HEK293 (cell line): ENCODE measurements around the gene GPR161.

Experiments
- CTCF ChIA-PET: fragments of 350-600 bp; formaldehyde crosslinking; extraction: SDS; loops from one replicate; lab custom pipeline; 2021; ENCODE audit warnings: antibody characterized with exemption; lab: Yijun Ruan, JAX
- POLR2A ChIA-PET: fragments of 300-600 bp; formaldehyde crosslinking; extraction: SDS; loops from one replicate; lab custom pipeline; 2020; ENCODE audit warnings: antibody characterized with exemption, inconsistent platforms; lab: Yijun Ruan, JAX
- H3K27ac ChIP-seq: fragments of 200-500 bp; sonication (Bioruptor generic); 2 replicates; pipeline ENCODE4 v1.5.1; 2014; ENCODE audit warnings: low read depth, low read length, control low read depth, inconsistent platforms; ENCODE audit errors: extremely low read depth
- H3K36me3 ChIP-seq, 2 experiments: fragments of 200-500 bp in 1 of 2; sonication (Bioruptor generic) in 1 of 2; 1 replicate in 1 of 2; 2 replicates in 1 of 2; pipeline ENCODE4 v1.5.1; 2014 to 2017; ENCODE audit warnings: inconsistent platforms in 2 of 2, low read length in 2 of 2; ENCODE audit not compliant: control insufficient read depth in 2 of 2, insufficient read depth in 1 of 2
- H3K4me1 ChIP-seq: fragments of 200-500 bp; sonication (Bioruptor generic); 2 replicates; pipeline ENCODE4 v1.5.1; 2014; ENCODE audit warnings: mild to moderate bottlenecking, low read length, inconsistent platforms; ENCODE audit not compliant: control insufficient read depth, insufficient read depth
- H3K4me3 ChIP-seq: 2 replicates; pipeline ENCODE4 v1.5.1; 2011; ENCODE audit warnings: low read depth, mild to moderate bottlenecking, control low read depth, low read length, moderate library complexity
- H3K9me3 ChIP-seq: fragments of 200-500 bp; sonication (Bioruptor generic); 2 replicates; pipeline ENCODE4 v1.5.1; 2014; ENCODE audit warnings: low read depth, low read length, inconsistent platforms; ENCODE audit not compliant: control insufficient read depth, insufficient read depth
- BCL11B ChIP-seq: fragments of 450-650 bp; formaldehyde crosslinking; IDR thresholded peaks from 2 replicates; pipeline ENCODE4 v1.5.1; 2016; ENCODE audit warnings: low read depth, missing biosample characterization, missing genetic modification characterization
- KLF10 ChIP-seq: fragments of 450-650 bp; IDR thresholded peaks from 2 replicates; pipeline ENCODE4 v1.5.1; 2018; ENCODE audit warnings: missing biosample characterization, mild to moderate bottlenecking, missing genetic modification characterization
- REPIN1 ChIP-seq: fragments of 450-650 bp; formaldehyde crosslinking; IDR thresholded peaks from 2 replicates; pipeline ENCODE4 v1.5.1; 2017; ENCODE audit warnings: missing biosample characterization, missing genetic modification characterization, low read depth
- ZFHX2 ChIP-seq: fragments of 450-650 bp; formaldehyde crosslinking; conservative IDR thresholded peaks from 2 replicates; pipeline ENCODE4 v1.5.1; 2016; ENCODE audit warnings: missing biosample characterization, missing genetic modification characterization
- ZFP41 ChIP-seq: fragments of 450-650 bp; formaldehyde crosslinking; IDR thresholded peaks from 2 replicates; pipeline ENCODE4 v1.5.1; 2016; ENCODE audit warnings: missing biosample characterization, missing genetic modification characterization, borderline replicate concordance
- ZIC2 ChIP-seq: fragments of 450-650 bp; formaldehyde crosslinking; IDR thresholded peaks from 2 replicates; pipeline ENCODE4 v1.5.1; 2016; ENCODE audit warnings: missing biosample characterization, missing genetic modification characterization
- ZNF114 ChIP-seq: fragments of 450-650 bp; formaldehyde crosslinking; IDR thresholded peaks from 2 replicates; pipeline ENCODE4 v1.5.0; 2017; ENCODE audit warnings: missing biosample characterization, missing genetic modification characterization
- ZNF132 ChIP-seq: fragments of 450-650 bp; formaldehyde crosslinking; IDR thresholded peaks from 2 replicates; pipeline ENCODE4 v1.5.1; 2017; ENCODE audit warnings: missing biosample characterization, missing genetic modification characterization, borderline replicate concordance
- ZNF138 ChIP-seq: fragments of 450-650 bp; formaldehyde crosslinking; IDR thresholded peaks from 2 replicates; pipeline ENCODE4 v1.5.1; 2016; ENCODE audit warnings: missing biosample characterization, missing genetic modification characterization, borderline replicate concordance
- ZNF155 ChIP-seq: fragments of 450-650 bp; formaldehyde crosslinking; IDR thresholded peaks from 2 replicates; pipeline ENCODE4 v1.5.1; 2016; ENCODE audit warnings: missing biosample characterization, missing genetic modification characterization
- ZNF157 ChIP-seq: fragments of 450-650 bp; formaldehyde crosslinking; IDR thresholded peaks from 2 replicates; pipeline ENCODE4 v1.5.1; 2016; ENCODE audit warnings: missing biosample characterization, missing genetic modification characterization
- ZNF223 ChIP-seq: fragments of 450-650 bp; formaldehyde crosslinking; IDR thresholded peaks from 2 replicates; pipeline ENCODE4 v1.5.1; 2016; ENCODE audit warnings: missing biosample characterization, missing genetic modification characterization
- ZNF266 ChIP-seq: fragments of 450-650 bp; formaldehyde crosslinking; IDR thresholded peaks from 2 replicates; pipeline ENCODE4 v1.5.1; 2016; ENCODE audit warnings: missing biosample characterization, missing genetic modification characterization, low read depth
- ZNF354C ChIP-seq: fragments of 450-650 bp; formaldehyde crosslinking; IDR thresholded peaks from 2 replicates; pipeline ENCODE4 v1.5.1; 2016; ENCODE audit warnings: missing biosample characterization, missing genetic modification characterization, low read depth, borderline replicate concordance
- ZNF37A ChIP-seq: fragments of 450-650 bp; IDR thresholded peaks from 2 replicates; pipeline ENCODE4 v1.5.1; 2018; ENCODE audit warnings: missing biosample characterization, missing genetic modification characterization
- ZNF518A ChIP-seq: fragments of 450-650 bp; formaldehyde crosslinking; conservative IDR thresholded peaks from 2 replicates; pipeline ENCODE4 v1.5.1; 2016; ENCODE audit warnings: low read depth, missing biosample characterization, missing genetic modification characterization
- ZNF521 ChIP-seq: fragments of 450-650 bp; formaldehyde crosslinking; IDR thresholded peaks from 2 replicates; pipeline ENCODE4 v1.5.1; 2017; ENCODE audit warnings: missing biosample characterization, mild to moderate bottlenecking, missing genetic modification characterization
- ZNF623 ChIP-seq: fragments of 450-650 bp; formaldehyde crosslinking; IDR thresholded peaks from 2 replicates; pipeline ENCODE4 v1.5.1; 2016; ENCODE audit warnings: missing biosample characterization, missing genetic modification characterization
- ZNF704 ChIP-seq: fragments of 450-650 bp; formaldehyde crosslinking; IDR thresholded peaks from 2 replicates; pipeline ENCODE4 v1.5.1; 2016; ENCODE audit warnings: missing biosample characterization, missing genetic modification characterization
- ZNF747 ChIP-seq: fragments of 450-650 bp; formaldehyde crosslinking; IDR thresholded peaks from 2 replicates; pipeline ENCODE4 v1.5.1; 2016; ENCODE audit warnings: missing biosample characterization, missing genetic modification characterization
- ZNF76 ChIP-seq: fragments of 450-650 bp; formaldehyde crosslinking; IDR thresholded peaks from 2 replicates; pipeline ENCODE4; 2016; ENCODE audit warnings: low read depth, missing biosample characterization, missing genetic modification characterization, borderline replicate concordance
- ZSCAN5A ChIP-seq: fragments of 450-650 bp; formaldehyde crosslinking; IDR thresholded peaks from 2 replicates; pipeline ENCODE4 v1.5.1; 2016; ENCODE audit warnings: missing biosample characterization, missing genetic modification characterization
- TF ChIP-seq, protein P1 (sequence below): fragments of 450-650 bp; formaldehyde crosslinking; IDR thresholded peaks from 2 replicates; pipeline ENCODE4 v1.5.1; 2017; ENCODE audit warnings: missing biosample characterization, missing genetic modification characterization

GPR161 gene

GRCh38 chr1:168092566-168093355, 44.0 kb downstream of the GPR161 start (continued):
- TF ChIP-seq ZNF521 (tag by site-specific recombination) = no peak
- TF ChIP-seq ZNF623 (tag by site-specific recombination) = no peak
- no peak for TF ChIP-seq ZNF138 (tag by site-specific recombination)
- no peak for TF ChIP-seq ZNF132 (tag by site-specific recombination)
- no peak for TF ChIP-seq ZNF37A (tag by site-specific recombination)
- no peak for TF ChIP-seq ZSCAN5A
- no peak for TF ChIP-seq ZNF157 (tag by site-specific recombination)
- no peak for TF ChIP-seq ZNF266
- TF ChIP-seq ZNF747 = no peak
- TF ChIP-seq ZFP41 (tag by site-specific recombination) = no peak
- no peak for TF ChIP-seq ZFHX2
- TF ChIP-seq, protein P1, sequence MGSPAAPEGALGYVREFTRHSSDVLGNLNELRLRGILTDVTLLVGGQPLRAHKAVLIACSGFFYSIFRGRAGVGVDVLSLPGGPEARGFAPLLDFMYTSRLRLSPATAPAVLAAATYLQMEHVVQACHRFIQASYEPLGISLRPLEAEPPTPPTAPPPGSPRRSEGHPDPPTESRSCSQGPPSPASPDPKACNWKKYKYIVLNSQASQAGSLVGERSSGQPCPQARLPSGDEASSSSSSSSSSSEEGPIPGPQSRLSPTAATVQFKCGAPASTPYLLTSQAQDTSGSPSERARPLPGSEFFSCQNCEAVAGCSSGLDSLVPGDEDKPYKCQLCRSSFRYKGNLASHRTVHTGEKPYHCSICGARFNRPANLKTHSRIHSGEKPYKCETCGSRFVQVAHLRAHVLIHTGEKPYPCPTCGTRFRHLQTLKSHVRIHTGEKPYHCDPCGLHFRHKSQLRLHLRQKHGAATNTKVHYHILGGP (tag by site-specific recombination) = no peak
- TF ChIP-seq BCL11B (tag by site-specific recombination) = no peak
- TF ChIP-seq ZNF704 (tag by site-specific recombination) = no peak
- TF ChIP-seq ZNF114 (tag by site-specific recombination) = no peak
- TF ChIP-seq, all 188 proteins: peak for 0

DNA sequence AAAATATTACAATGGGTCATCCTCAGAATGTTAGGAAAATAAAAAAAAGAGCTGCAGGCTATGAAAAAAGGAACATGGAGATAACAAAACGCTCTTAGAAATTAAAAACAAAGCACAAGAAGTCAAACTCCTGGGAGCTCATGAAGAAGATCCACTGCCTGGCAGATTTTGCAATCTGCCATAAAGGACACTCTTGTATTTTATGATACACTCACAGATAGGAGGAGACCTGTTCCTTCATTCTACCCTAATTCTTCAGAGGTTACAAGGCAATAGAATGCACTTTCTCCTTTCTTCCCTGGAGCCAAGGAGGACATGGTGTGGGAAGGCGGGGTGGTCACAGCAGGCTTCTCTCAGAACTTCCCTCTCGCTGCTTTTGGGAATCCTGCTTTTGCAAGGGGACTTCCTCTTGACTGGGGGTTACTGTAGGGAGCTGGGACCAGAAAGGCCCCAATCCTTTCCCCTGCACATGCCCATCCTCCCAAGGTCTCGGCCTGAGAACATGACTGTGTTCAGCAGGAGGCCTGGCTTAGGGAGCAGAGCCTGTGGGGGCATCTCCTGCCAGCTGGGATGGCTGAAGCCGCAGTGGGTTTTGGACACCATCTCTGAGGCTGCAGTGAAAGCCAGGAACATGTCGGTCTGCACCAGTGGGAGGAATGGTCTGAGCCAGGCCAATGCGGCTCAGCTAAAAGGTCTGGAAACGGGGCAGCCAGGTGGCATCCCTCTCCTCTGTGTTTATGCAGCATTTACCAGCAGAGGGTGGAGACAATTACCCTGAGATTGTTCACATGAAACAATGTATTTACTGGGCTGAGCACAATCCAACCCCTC, 44.8 kb downstream of the GPR161 start:
- no peak for TF ChIP-seq KLF10 (tag by site-specific recombination)
- TF ChIP-seq REPIN1 = no peak
- peak; percentile 26; the same call in 1 of the 2 replicates for TF ChIP-seq ZIC2 (tag by site-specific recombination)
- TF ChIP-seq, all 188 proteins: peak for 1
- Histone ChIP-seq H3K4me1 (no peaks in the 10 kb centered on the region), H3K27ac (no peak overlapping the region), H3K9me3 (no peaks in the 10 kb centered on the region), H3K36me3 (peaks cover 0 to 31% of the 10 kb centered on the region in 2 experiments; a peak in 1 of 3 replicates), H3K4me3 (no peak overlapping the region)
- ChIA-PET CTCF (interaction anchor here (0.9 to 3.4 kb wide), 5 partner anchors 7 to 244 kb away, joined by 3 to 26 read pairs (median 5); no protein-coding TSS in a partner anchor), POLR2A (interaction anchor here (0.6 kb wide), 1 partner anchor 32 kb away, joined by 3 read pairs; no protein-coding TSS in a partner anchor)

- CTCF ChIA-PET = interaction anchor here (0.9 to 3.4 kb wide), 2 partner anchors 9 to 90 kb away, joined by 5 to 26 read pairs; no protein-coding TSS in a partner anchor
- H3K4me3 ChIP-seq = no peak overlapping the region
- H3K27ac ChIP-seq = no peak overlapping the region
- POLR2A ChIA-PET = no interaction called here
- no peaks in the 10 kb centered on the region for H3K9me3 ChIP-seq
- H3K4me1 ChIP-seq = no peaks in the 10 kb centered on the region
- H3K36me3 ChIP-seq = peaks cover 0 to 29% of the 10 kb centered on the region in 2 experiments; a peak in 1 of 3 replicates
- TF ChIP-seq ZNF518A (no peak), ZNF155 (tag by site-specific recombination) (no peak), ZFHX2 (no peak), ZNF223 (tag by site-specific recombination) (no peak), ZNF76 (no peak), ZNF354C (tag by site-specific recombination) (no peak)
Measured at GRCh38 chr1:168091063-168091462, 45.7 kb downstream of the GPR161 start.
